ENCODE results near the gene RBM26.

The RBM26 gene

DNA sequence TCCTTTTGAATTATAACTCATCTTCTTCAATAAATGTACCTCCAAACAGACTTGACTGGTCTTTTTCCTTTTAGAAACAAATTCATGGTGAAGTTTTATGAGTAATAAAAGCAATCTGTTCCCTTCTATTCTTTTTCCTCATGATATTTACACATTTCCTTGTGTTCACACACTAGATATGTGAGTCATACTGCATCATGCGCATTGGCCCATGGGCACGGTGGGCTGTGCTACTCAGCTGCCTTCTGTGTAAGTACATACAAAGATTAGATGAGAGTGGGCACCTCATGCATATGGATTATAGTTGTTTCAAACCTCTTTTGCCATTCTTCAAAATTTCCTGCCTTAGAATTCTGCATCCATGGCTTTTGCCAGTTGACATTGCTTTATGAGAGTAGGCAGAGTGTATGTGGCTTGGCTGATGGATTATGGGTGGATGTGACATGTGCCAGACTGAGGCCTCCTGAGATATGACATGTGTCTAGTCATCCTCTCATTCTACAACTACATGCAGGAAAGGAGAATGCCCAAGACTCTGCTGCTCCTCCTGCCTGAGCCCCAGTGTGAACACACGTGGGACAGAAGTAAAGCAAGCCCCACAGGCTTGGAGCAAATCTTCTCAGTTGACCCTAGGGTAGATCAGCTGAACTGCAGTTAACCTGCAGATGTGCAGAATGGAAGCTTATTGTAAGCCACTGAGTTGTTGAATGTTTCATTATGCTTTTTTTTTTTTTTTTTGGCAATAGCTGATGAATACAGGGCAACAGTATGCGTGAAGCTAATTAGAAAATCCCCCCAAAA, 109.9 kb downstream of the RBM26 start:
- no peak for ATAC-seq
- TF ChIP-seq TOX (CRISPR knock-in tag; IDR thresholded peaks at IDR 0.05; ENCODE audit: borderline replicate concordance), result no peak
- no peak for TF ChIP-seq SNAI2 (CRISPR knock-in tag; IDR thresholded peaks at IDR 0.05)

DNA sequence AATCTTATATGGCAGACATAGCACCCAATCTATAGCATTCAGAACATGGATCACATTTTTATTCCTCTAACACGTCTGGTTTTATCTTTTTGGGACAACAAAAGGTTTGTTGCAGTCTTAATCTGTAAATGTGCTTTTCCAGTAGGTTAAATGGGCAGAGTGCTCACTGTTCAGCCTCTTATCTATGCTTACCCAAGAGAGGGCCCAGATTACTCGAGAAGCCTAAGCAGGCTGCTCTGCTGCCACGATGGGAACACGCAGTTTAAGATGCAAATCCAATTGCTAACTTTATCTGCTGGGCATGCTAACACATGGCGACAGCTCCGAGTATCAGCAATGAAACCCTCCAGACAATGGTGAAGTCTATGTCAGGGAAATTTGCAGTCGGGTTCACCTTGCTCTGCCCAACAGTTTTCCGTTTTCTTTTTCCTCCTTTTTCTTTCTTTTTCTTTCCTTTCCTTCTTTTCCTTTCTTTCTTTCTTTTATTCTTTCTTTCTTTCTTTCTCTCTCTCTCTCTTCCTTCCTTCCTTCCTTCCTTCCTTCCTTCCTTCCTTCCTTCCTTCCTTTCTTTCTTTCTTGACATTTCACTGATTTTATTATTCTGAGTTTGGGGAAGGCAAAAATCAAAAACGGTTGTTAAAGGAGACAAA, 115.3 kb downstream of the RBM26 start:
- no peak for ATAC-seq
- TF ChIP-seq ZNF8 (CRISPR knock-in tag; IDR thresholded peaks at IDR 0.05) (no peak), CREB5 (CRISPR knock-in tag; IDR thresholded peaks at IDR 0.05; ENCODE audit: low read depth) (no peak), SNAI2 (CRISPR knock-in tag; IDR thresholded peaks at IDR 0.05) (no peak), ZFP3 (CRISPR knock-in tag; IDR thresholded peaks at IDR 0.05) (no peak), ZC3H10 (CRISPR knock-in tag; IDR thresholded peaks at IDR 0.05) (no peak), ESRRG (CRISPR knock-in tag; IDR thresholded peaks at IDR 0.05) (no peak), ARNTL (CRISPR knock-in tag; IDR thresholded peaks at IDR 0.05; ENCODE audit: borderline replicate concordance, low read depth) (no peak)
- TF ChIP-seq, protein P1, sequence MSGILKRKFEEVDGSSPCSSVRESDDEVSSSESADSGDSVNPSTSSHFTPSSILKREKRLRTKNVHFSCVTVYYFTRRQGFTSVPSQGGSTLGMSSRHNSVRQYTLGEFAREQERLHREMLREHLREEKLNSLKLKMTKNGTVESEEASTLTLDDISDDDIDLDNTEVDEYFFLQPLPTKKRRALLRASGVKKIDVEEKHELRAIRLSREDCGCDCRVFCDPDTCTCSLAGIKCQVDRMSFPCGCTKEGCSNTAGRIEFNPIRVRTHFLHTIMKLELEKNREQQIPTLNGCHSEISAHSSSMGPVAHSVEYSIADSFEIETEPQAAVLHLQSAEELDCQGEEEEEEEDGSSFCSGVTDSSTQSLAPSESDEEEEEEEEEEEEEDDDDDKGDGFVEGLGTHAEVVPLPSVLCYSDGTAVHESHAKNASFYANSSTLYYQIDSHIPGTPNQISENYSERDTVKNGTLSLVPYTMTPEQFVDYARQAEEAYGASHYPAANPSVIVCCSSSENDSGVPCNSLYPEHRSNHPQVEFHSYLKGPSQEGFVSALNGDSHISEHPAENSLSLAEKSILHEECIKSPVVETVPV (CRISPR knock-in tag; IDR thresholded peaks at IDR 0.05), result no peak
- TF ChIP-seq, protein P2, sequence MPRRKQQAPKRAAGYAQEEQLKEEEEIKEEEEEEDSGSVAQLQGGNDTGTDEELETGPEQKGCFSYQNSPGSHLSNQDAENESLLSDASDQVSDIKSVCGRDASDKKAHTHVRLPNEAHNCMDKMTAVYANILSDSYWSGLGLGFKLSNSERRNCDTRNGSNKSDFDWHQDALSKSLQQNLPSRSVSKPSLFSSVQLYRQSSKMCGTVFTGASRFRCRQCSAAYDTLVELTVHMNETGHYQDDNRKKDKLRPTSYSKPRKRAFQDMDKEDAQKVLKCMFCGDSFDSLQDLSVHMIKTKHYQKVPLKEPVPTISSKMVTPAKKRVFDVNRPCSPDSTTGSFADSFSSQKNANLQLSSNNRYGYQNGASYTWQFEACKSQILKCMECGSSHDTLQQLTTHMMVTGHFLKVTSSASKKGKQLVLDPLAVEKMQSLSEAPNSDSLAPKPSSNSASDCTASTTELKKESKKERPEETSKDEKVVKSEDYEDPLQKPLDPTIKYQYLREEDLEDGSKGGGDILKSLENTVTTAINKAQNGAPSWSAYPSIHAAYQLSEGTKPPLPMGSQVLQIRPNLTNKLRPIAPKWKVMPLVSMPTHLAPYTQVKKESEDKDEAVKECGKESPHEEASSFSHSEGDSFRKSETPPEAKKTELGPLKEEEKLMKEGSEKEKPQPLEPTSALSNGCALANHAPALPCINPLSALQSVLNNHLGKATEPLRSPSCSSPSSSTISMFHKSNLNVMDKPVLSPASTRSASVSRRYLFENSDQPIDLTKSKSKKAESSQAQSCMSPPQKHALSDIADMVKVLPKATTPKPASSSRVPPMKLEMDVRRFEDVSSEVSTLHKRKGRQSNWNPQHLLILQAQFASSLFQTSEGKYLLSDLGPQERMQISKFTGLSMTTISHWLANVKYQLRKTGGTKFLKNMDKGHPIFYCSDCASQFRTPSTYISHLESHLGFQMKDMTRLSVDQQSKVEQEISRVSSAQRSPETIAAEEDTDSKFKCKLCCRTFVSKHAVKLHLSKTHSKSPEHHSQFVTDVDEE (CRISPR knock-in tag; IDR thresholded peaks at IDR 0.05), result no peak
- TF ChIP-seq, protein P3, sequence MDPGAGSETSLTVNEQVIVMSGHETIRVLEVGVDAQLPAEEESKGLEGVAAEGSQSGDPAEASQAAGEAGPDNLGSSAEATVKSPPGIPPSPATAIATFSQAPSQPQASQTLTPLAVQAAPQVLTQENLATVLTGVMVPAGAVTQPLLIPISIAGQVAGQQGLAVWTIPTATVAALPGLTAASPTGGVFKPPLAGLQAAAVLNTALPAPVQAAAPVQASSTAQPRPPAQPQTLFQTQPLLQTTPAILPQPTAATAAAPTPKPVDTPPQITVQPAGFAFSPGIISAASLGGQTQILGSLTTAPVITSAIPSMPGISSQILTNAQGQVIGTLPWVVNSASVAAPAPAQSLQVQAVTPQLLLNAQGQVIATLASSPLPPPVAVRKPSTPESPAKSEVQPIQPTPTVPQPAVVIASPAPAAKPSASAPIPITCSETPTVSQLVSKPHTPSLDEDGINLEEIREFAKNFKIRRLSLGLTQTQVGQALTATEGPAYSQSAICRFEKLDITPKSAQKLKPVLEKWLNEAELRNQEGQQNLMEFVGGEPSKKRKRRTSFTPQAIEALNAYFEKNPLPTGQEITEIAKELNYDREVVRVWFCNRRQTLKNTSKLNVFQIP (CRISPR knock-in tag; IDR thresholded peaks at IDR 0.05; ENCODE audit: borderline replicate concordance, low read depth), result no peak

GRCh38 chr13:79289571-79289970, 116.5 kb downstream of the RBM26 start:
- no peak for TF ChIP-seq ZNF565 (CRISPR knock-in tag; conservative IDR thresholded peaks at IDR 0.05; ENCODE audit: low read depth)
- no peak for TF ChIP-seq ZFP30 (CRISPR knock-in tag; IDR thresholded peaks at IDR 0.05)
- no peak for TF ChIP-seq BACH2 (CRISPR knock-in tag; IDR thresholded peaks at IDR 0.05; ENCODE audit: borderline replicate concordance)
- TF ChIP-seq ISL1 (CRISPR knock-in tag; IDR thresholded peaks at IDR 0.05), result no peak
- no peak for TF ChIP-seq ARNTL (CRISPR knock-in tag; IDR thresholded peaks at IDR 0.05; ENCODE audit: borderline replicate concordance, low read depth)
- no peak for TF ChIP-seq GLIS3 (CRISPR knock-in tag; IDR thresholded peaks at IDR 0.05)
- TF ChIP-seq TOX (CRISPR knock-in tag; IDR thresholded peaks at IDR 0.05; ENCODE audit: borderline replicate concordance), result no peak
- TF ChIP-seq, protein P1 (CRISPR knock-in tag; IDR thresholded peaks at IDR 0.05), result no peak
- TF ChIP-seq TCF4 (CRISPR knock-in tag; IDR thresholded peaks at IDR 0.05; ENCODE audit: borderline replicate concordance), result no peak
- TF ChIP-seq CREB5 (CRISPR knock-in tag; IDR thresholded peaks at IDR 0.05; ENCODE audit: low read depth), result no peak
- ATAC-seq, result no peak
